ENCODE measurements around the gene PPM1J.

- TF ChIP-seq CTCF (IDR thresholded peaks at IDR 0.05) (no peak), POLR2A (IDR thresholded peaks at IDR 0.05) (no peak)
These were observed 22.4 kb upstream of the PPM1J start for GRCh38 chr1:112737573-112737972.

Measured in esophagus squamous epithelium (tissue), 4 donors.